Natural killer cell (primary cell): ENCODE data around the gene POLD1. TPM values are rescaled to one million over a fixed set of nuclear protein-coding genes. Genes with fewer than 3 reads are reported as not detected.
A peak's percentile ranks its signal among the peaks of the same experiment; 100 is the strongest.
"Not testable (repeated sequence)": the region's sequence is repeated elsewhere in the genome, so short reads cannot be mapped to it uniquely, and the experiment has no call there.

Experiments used
- ATAC-seq, 3 donors: fragments of 150-1000 bp in 2 of 3; fragments of 200-7000 bp in 1 of 3; cut with Tn5 transposase; 1 replicate in 1 of 3; 2 replicates in 2 of 3; pipeline ENCODE4 v1.10.0; 2021; ENCODE audit warnings: mild to moderate bottlenecking in 2 of 3, moderate library complexity in 2 of 3
- DNase-seq, 2 donors: peaks; one replicate each; pipeline versions ENCODE4 v3.0.0 to v3.0.0-alpha.2; 2013 to 2021; ENCODE audit warnings: mixed read lengths in 1 of 2
- H3K27ac ChIP-seq: one replicate; pipeline ENCODE4 v1.5.1; 2013; ENCODE audit warnings: mild to moderate bottlenecking, low read length
- H3K27me3 ChIP-seq: one replicate; pipeline ENCODE4 v1.6.1; 2013; ENCODE audit warnings: low read length; ENCODE audit not compliant: control insufficient read depth, insufficient read depth
- H3K36me3 ChIP-seq: one replicate; pipeline ENCODE4 v1.6.1; 2013; ENCODE audit warnings: low read length; ENCODE audit not compliant: control insufficient read depth, insufficient read depth
- H3K4me1 ChIP-seq: one replicate; pipeline ENCODE4 v1.6.1; 2013; ENCODE audit warnings: low read length; ENCODE audit not compliant: control insufficient read depth, insufficient read depth
- H3K4me3 ChIP-seq: one replicate; pipeline ENCODE4 v1.5.1; 2013; ENCODE audit warnings: low read length
- H3K9me3 ChIP-seq: one replicate; pipeline ENCODE4 v1.6.1; 2013; ENCODE audit warnings: low read length; ENCODE audit not compliant: control insufficient read depth, insufficient read depth
- H3K27ac Mint-ChIP-seq, 2 donors: one replicate each; pipeline ENCODE4 v1.8.0; 2022; ENCODE audit warnings: mild to moderate bottlenecking in 2 of 2, mixed read lengths in 2 of 2, moderate library complexity in 1 of 2
- H3K27me3 Mint-ChIP-seq, 2 donors: one replicate each; pipeline ENCODE4 v1.8.0; 2022; ENCODE audit warnings: low read depth in 2 of 2, mixed read lengths in 2 of 2
- H3K36me3 Mint-ChIP-seq: one replicate; pipeline ENCODE4 v1.8.0; 2022; ENCODE audit warnings: mixed read lengths
- H3K4me1 Mint-ChIP-seq, 2 donors: one replicate each; pipeline ENCODE4 v1.8.0; 2022; ENCODE audit warnings: mixed read lengths in 2 of 2
- H3K4me3 Mint-ChIP-seq: one replicate; pipeline ENCODE4 v1.8.0; 2022; ENCODE audit warnings: mild to moderate bottlenecking, moderate library complexity, mixed read lengths
- H3K9me3 Mint-ChIP-seq, 2 donors: one replicate each; pipeline ENCODE4 v1.8.0; 2022; ENCODE audit warnings: mixed read lengths in 2 of 2
- WGBS: methylation state at CpG from one replicate; pipeline ENCODE4 v1.1.7; 2013; ENCODE audit warnings: missing lambda C conversion rate; ENCODE audit not compliant: insufficient coverage; 5-methylcytosine and 5-hydroxymethylcytosine counted together
- intact Hi-C: fragments of 100-400 bp; cut with micrococcal nuclease; formaldehyde crosslinking; loops from one replicate; pipeline ENCODE4 v1.14.2; 2022
- total RNA-seq, 4 donors: library from RNA; stranded (reverse); fragments of 120-200 nt in 1 of 4; gene quantifications; one replicate each; pipeline versions ENCODE4 v1.2.3 to v1.2.4, GENCODE V29; 2013 to 2022
- TF ChIP-seq, protein P1 (sequence below): fragments of 200-600 bp; IDR thresholded peaks from one replicate; pipeline ENCODE4 v1.8.0; 2022; ENCODE audit warnings: antibody characterized with exemption

The POLD1 gene
- total RNA-seq, 3 donors from 2014 or later (not counting 1 experiment from before 2014, with no cell fraction given): 26.1 to 32.0 (median 30.2) TPM

DNA sequence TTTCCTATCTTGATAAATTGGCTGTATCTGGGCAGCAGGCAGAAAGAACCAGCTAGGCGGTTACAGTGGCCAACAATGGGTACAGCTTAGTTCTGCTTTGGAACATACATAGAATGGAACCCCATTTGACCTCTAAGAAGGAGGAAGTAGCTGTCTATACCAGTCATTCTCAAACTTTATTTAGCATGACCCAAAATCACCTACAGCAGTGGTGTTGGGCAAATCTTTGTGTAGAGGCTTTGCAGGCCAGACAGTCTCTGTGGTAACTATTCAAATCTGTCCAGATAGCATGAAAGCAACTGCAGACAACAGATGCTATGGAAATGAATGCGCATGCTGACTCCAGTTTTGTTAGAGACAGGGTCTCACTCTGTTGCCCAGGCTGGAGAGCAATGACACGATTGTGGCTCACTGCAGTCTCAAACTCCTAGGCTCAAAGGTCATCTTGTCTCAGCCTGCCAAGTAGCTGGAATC, 43.0 kb upstream of the POLD1 start:
- no peak for DNase-seq
- Mint-ChIP-seq H3K9me3 (no peaks in the 10 kb centered on the region), H3K4me3 (no peak overlapping the region), H3K27ac (no peak overlapping the region), H3K36me3 (no peaks in the 10 kb centered on the region), H3K4me1 (no peaks in the 10 kb centered on the region), H3K27me3 (peaks cover 3 to 8% of the 10 kb centered on the region in 2 donors)
- 65% methylated on average over 3 of the region's 3 CpGs for WGBS
- Histone ChIP-seq H3K4me1 (peaks cover 9% of the 10 kb centered on the region), H3K4me3 (no peak overlapping the region), H3K27me3 (no peaks in the 10 kb centered on the region), H3K9me3 (peaks cover 2% of the 10 kb centered on the region), H3K36me3 (no peaks in the 10 kb centered on the region), H3K27ac (no peak overlapping the region)
- peak in 1 of 3 donors; percentile 42 for ATAC-seq
- intact Hi-C loops: no loop called here
- TF ChIP-seq, protein P1, sequence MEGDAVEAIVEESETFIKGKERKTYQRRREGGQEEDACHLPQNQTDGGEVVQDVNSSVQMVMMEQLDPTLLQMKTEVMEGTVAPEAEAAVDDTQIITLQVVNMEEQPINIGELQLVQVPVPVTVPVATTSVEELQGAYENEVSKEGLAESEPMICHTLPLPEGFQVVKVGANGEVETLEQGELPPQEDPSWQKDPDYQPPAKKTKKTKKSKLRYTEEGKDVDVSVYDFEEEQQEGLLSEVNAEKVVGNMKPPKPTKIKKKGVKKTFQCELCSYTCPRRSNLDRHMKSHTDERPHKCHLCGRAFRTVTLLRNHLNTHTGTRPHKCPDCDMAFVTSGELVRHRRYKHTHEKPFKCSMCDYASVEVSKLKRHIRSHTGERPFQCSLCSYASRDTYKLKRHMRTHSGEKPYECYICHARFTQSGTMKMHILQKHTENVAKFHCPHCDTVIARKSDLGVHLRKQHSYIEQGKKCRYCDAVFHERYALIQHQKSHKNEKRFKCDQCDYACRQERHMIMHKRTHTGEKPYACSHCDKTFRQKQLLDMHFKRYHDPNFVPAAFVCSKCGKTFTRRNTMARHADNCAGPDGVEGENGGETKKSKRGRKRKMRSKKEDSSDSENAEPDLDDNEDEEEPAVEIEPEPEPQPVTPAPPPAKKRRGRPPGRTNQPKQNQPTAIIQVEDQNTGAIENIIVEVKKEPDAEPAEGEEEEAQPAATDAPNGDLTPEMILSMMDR: no peak

DNA sequence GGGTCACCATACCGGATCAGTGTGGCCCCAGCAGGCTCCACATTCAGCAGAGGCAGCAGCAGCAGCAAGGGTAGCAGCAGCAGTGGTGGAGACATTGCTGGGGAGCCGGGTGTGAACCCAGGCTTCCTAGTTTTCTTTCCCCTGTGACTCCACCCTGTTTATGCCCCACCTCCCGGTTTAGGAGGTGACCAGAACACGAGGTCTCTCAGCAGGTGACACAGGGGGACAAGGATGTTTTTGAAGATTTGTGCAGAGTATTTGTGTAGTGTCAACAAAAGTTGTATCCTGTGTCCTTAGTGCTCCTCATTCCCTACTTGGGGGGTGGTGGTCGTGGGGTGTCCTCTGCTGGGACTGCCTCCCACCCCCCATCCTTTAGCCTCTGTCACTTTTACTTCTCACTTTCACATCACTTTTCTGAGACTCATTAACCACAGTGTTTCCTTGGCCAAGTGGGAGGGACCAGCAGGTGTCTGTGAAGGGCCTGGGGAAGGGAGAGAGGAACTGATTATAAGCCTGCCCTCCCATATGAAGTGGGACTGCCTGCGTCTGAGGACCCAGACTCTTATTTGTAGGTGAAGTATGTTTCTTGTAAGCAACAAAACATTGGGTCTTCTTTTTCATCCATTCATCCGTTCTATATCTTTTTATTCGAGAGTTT, 39.4 kb upstream of the POLD1 start:
- Mint-ChIP-seq H3K27me3 (peaks cover 3 to 8% of the 10 kb centered on the region in 2 donors), H3K4me1 (no peaks in the 10 kb centered on the region), H3K36me3 (no peaks in the 10 kb centered on the region), H3K27ac (no peak overlapping the region), H3K9me3 (no peaks in the 10 kb centered on the region), H3K4me3 (no peak overlapping the region)
- WGBS: 31% methylated on average over 2 of the region's 8 CpGs
- Histone ChIP-seq H3K4me1 (peaks cover 9% of the 10 kb centered on the region), H3K27ac (peak overlapping the region; percentile 4), H3K9me3 (peaks cover 2% of the 10 kb centered on the region), H3K4me3 (peak overlapping the region; percentile 49), H3K27me3 (no peaks in the 10 kb centered on the region), H3K36me3 (no peaks in the 10 kb centered on the region)
- ATAC-seq (no peak), DNase-seq (peak in 1 of 2 donors; percentile 6)
- intact Hi-C loops: no loop called here
- TF ChIP-seq, protein P1: no peak

DNA sequence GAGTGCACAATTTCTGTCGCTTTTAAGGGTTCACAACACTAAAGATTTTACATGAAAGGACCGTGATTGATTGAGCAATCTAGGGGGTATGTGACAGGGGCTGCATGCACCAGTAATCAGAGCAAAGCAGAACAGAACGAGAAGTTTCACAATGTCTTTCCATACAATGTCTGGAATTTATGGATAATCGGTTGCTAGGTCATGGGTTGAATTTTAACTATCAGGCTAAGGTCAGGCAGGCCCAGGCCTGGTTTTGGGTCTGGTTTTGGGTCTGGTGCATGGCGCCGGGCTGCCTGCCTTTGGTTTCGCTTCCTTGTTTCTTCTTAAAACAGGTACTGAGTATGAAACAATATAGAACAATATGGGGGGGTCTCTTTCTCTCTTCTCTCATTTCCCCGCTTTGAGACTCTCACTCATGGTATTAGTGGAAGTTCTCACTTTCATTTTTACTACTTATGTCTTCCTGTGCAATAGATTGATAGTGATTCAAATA, 37.0 kb upstream of the POLD1 start:
- not testable (repeated sequence) for H3K4me3 ChIP-seq, H3K36me3 Mint-ChIP-seq
- 39% methylated on average over 6 of the region's 8 CpGs for WGBS

DNA sequence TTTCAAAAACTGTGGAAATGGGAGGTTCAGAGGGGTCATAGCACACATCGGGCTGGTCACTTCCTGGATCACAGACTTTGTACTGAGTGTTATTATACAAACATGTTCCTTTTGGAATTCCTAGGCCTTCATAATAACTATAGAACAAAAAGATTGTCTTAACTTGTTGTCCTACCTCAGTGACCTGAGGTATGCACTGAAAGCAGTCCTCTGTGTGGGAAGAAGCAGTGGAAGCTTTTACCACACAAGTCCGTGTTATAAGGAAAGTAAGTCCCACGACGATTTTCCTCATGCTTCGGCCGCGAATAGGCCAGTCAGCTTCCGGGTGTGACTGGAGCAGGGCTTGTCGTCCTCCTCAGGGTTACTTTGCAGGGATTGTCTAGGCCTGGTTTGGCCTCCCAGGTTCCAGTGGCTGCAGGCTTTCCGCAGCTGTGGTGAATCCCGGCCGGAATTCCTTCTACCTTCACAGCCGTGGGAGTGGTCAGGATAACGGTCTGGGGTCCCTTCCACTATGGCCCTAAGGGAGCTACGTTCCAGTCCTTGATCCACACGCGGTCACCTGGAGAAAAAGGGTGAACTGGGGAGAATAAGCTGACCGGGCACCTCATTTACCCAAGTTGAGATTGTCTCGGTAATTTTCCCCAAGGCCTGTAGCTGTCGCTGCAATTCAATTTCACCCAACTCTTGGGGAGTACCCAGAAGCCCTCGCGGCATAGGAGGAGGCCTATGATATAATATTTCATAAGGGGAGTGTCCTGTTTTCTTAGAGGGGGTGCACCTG, 34.7 kb upstream of the POLD1 start:
- Histone ChIP-seq H3K36me3 (no peaks in the 10 kb centered on the region), H3K27ac (no peak overlapping the region), H3K4me1 (peaks cover 13% of the 10 kb centered on the region), H3K9me3 (peaks cover 2% of the 10 kb centered on the region), H3K27me3 (no peaks in the 10 kb centered on the region), H3K4me3 (no peak overlapping the region)
- Mint-ChIP-seq H3K9me3 (no peaks in the 10 kb centered on the region), H3K27ac (no peak overlapping the region), H3K36me3 (no peaks in the 10 kb centered on the region), H3K27me3 (peaks cover 0 to 8% of the 10 kb centered on the region in 2 donors), H3K4me1 (no peaks in the 10 kb centered on the region), H3K4me3 (no peak overlapping the region)
- TF ChIP-seq, protein P1: no peak
- ATAC-seq (no peak), DNase-seq (no peak)
- 83% methylated on average over 20 of the region's 22 CpGs for WGBS
- intact Hi-C loops: no loop called here

More for the DNA sequence above, 37.0 kb upstream of the POLD1 start:
- H3K4me1 ChIP-seq: peaks cover 13% of the 10 kb centered on the region
- H3K36me3 ChIP-seq, H3K4me1 Mint-ChIP-seq, H3K9me3 Mint-ChIP-seq, DNase-seq, H3K27me3 ChIP-seq, H3K27ac Mint-ChIP-seq, H3K9me3 ChIP-seq, H3K27me3 Mint-ChIP-seq, ATAC-seq, H3K4me3 Mint-ChIP-seq, intact Hi-C loops: not testable (repeated sequence)
- H3K27ac ChIP-seq: peak overlapping the region; percentile 47
